Islet precursor cell (in vitro differentiated cells): Measurements from ENCODE around the gene SSBP2.

Experiments used
- DNase-seq: peaks from one replicate; pipeline ENCODE4 v3.0.0-alpha.2; 2018

Gene SSBP2

DNA sequence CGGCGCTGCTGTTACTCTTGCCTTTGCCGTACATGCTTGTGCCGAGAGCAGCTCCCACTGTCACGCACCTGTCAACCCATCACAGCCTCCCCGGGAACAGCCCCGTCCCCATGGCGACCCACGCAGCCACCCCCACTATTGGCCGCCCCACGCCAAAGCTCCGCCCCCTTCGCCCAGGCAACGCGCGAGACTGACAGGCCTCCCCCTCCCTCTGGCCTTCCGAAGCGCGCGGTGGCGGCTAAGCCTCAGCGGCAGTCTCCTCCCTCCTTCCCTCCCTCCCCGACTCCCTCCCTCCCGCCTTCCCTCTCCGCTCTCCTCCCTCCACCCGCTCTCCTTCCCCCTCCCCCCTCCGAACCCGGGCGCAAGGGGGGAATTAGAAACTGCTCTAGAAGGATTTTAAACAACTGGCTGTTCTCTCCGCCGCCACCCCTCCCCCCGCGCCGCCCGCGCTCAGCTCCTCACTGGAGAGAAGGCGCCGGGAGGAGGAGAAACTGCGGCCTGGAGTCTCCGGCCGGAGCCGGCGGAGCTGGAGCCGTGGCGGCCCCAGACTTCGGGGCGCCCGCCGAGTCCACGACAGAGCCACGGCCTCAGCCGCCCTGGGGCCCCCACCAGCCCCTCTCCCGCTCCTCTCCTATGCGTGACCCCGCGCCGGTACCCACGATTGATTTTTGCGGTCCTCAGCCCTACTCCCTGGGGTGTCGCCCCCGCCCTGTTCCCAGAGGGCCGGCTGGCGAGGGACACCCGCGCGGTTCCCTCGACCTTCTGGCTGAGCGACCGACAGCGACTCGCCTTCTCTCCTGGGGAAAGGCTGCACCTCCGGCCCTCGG, at the start of gene SSBP2:
Gene SSBP2, minus strand, starts transcription at position 89 of the 827 bp plus-strand sequence. Its CDS starts 55 bp downstream, at position 34.
- DNase-seq, result peak; percentile 99

- DNase-seq, result no peak
Measured at GRCh38 chr5:81795666-81796065, 44.8 kb upstream of the SSBP2 start.

- DNase-seq, result no peak
Measured at GRCh38 chr5:81794226-81794625, 43.3 kb upstream of the SSBP2 start.

DNA sequence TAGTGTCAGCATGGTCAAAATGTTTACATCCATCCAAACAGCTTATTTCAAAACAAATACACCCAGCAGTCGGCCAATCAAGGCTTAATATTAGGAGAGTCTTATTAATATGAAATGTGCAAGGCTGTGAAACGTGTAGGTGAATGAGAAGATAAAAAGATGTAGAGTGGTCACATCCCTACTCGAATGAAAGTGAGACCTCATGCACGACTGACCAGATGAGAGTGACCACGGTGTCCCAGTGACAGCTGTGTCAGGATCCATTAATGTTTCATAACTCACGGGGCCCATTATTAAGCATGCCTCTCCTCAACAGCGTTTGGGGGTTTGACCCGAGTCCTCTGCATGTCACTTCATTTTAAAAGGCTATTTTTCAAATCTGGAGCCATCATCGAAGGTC, 39.4 kb upstream of the SSBP2 start:
- no peak for DNase-seq

GRCh38 chr5:81789033-81789432, 38.1 kb upstream of the SSBP2 start:
- peak; percentile 66 for DNase-seq

GRCh38 chr5:81788329-81788728, 37.4 kb upstream of the SSBP2 start:
- no peak for DNase-seq

DNA sequence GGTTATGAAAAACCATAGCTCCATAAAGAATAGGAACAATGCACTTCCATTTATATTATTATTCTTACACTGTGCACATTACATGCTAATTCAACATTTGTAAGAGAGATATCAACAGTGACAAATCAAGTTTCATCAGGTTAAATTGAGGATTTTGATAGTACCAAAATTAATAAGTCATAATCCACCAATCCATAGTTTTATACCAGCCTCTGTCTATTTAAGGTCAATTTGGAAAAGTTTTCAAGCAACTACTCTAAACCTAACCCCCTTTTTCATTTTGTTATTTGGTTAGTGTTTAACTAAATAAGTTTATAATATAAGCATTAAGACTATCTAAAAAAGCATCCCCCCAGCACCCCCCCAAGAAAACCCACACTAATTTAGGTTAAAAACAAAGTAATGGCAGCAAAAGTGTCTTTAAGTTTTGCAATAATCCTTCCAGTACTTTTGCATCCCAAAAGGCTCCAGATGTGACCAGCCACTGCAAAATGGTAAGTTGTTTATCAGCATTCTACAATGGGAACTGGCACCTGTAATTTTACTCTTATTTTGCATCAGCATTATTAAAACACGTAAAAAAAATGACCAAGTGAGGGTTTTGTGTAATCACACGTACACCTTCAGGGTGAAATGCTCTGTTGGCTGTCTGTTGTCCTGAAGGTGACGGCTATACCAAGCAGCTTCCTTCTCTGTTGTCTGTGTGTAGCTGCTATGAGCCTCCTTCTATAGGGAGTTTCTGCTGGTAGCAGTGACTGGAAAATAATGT, 36.8 kb upstream of the SSBP2 start:
- DNase-seq, result no peak

DNA sequence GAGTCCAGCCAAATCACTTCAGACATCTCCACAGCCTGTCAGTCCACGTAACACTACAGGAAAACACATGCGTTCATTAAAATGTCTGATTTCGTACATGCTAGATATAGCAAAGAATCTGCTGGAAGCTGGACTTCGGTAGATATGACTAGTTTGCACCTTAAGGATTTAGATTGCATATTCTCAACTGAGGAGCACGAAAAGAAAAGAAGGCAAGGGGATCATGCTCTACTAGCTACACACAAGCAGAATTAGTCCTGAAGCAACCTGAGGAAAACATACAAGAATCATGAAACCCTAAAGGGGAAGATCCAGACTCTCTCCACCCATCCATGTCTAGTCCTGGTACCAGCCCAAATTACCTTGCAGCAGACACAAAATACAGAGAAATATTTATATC, 36.1 kb upstream of the SSBP2 start:
- DNase-seq, result no peak

DNA sequence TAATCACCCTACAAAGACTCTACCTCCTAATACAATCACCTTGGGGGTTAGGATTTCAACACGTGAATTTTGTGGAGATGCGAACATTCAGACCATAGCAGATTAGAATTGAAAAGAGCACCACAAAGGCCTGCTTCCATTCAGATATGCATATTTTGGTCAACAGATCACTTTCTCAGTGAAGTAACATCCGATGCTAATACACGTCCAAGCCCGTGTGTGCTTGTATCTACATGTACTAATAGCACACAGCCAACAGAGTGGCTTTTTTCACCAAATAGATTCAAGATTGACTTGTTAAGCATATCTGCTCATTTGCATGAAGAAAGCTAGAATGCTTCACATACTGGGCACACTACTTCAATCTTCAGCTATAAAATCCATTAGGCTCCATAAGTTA, 35.6 kb upstream of the SSBP2 start:
- DNase-seq, result no peak

- DNase-seq, result no peak
Measured at GRCh38 chr5:81785322-81785721, 34.4 kb upstream of the SSBP2 start.

GRCh38 chr5:81783401-81783800, 32.5 kb upstream of the SSBP2 start:
- no peak for DNase-seq

DNA sequence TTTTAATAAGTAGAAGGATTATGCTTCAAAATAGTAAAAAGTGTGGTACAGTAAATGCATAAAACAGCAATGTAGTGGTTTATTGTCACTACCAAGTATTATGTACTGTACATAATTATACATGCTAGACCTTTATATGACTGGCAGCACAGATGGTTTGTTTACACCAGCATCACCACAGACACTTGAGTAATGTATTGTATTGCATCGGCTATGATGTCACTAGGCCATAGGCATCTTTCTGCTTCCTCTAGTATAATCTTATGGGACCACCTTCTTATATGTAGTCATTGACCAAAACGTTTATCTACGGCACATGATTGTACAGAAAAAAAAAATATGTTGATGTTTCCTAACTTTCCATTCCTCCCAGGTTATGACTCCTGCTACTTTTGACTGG, 31.9 kb upstream of the SSBP2 start:
- DNase-seq, result no peak

DNA sequence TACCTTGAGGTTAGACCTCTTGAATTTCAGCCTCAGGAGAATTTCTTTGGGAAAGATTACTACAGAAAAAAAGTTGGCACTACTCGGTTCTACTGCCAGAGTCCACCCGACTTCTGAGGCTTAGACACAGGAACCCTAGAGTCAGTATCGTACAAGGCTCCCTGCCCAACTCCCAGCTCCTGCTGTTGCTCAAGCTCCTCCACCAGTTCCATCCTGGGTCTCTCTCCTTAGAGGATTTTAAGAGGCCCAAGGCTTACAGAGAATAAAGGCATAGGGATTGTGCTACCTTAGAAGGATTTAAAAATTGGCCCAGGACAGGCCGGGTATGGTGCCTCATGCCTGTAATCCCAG, 29.0 kb upstream of the SSBP2 start:
- no peak for DNase-seq

DNA sequence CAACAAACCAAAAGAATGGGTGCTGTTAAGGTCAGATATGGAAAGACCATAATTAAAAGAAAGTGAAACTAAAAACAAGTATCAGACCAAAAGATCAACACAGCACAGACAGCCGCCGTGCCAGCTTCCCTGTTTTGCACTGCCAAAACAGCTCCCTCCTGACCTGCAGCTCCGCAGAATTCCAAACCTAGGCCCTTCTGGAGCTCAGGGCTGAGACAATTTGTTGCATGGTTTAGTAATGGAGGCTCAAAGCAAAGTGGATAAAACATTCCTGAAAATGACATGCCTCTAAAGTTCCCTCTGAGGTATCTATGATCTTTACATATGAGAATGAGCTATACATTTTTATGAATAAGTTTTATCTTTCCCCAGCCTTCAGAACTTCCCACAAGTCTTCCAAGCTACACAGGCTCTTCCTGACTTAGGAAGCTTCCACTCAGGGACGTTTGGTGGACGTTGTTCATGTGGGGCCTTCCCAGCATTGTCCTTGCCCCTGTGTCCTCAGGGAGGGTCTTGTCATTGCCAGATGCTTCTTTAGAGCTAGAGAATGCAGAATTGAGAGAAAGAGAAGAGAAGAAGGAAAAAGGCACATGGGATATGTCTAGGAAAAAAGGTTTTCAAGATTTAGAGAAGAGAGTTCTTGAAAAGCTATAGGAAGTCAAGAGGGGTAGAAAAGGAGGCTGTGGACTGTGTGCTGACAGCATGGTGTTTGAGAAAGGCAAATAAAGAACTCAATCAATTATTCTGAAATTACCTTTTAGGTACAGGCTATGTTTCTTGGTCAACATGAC, 28.4 kb upstream of the SSBP2 start:
- no peak for DNase-seq

- DNase-seq, result no peak
Measured at GRCh38 chr5:81778642-81779041, 27.7 kb upstream of the SSBP2 start.

DNA sequence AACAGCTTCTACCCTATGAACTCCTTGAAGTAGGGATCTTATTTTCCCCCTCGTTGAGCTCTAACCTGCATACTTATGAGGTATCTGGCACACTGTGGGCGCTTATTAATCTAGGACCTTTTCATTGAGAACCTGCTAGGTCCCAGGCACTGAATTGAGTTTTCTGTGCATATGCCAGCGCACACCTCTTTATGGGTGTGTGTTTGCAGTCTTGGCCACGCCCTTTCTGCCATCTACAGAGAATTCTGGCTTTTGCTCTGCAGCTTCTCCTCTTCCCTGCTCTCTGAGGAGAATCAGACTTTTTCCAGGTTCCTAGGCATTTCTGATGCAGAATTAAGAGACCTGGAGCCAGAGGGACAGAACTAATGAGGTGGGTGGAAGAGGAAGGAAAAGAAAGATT, 25.4 kb upstream of the SSBP2 start:
- DNase-seq, result no peak

GRCh38 chr5:81774374-81774773, 23.5 kb upstream of the SSBP2 start:
- DNase-seq, result no peak

GRCh38 chr5:81773574-81773973, 22.7 kb upstream of the SSBP2 start:
- DNase-seq, result no peak

DNA sequence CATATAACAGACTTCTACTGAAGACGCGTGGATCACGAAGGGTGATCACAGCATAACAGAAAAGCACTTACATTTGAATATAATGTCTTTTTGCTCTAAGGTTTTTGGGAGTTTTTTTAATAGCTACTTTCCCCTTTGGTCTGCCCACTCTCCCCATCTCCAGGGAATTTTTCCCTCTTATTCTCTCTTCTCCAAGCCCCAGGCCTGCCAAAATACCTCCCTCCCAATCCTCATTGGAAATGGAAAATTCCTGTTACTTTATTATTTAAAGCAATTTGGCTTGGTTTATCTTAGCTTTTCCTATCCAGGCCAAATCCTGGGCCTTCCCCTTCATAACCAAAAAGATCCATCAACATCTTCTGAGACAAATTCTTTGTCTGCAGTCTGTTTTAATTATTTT, 22.3 kb upstream of the SSBP2 start:
- DNase-seq, result no peak

DNA sequence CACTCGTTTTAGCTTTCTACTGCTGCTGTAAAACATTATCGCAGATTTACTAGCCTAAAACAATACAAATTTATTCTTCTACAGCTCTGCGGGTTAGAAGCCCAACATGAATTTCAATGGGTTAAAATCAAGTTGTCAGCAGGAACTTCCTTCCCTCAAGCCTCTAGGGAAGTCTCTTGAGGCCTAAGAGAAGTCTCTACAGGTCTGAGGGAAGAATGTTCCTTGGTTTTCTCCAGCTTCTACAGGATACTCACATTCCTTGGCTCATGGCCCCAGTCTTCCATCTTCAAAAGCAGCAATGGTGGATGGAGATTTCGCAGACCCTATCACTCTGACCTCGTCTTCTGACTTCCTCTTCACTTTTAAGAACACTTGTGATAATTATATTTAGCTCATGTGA, 21.6 kb upstream of the SSBP2 start:
- DNase-seq, result no peak

DNA sequence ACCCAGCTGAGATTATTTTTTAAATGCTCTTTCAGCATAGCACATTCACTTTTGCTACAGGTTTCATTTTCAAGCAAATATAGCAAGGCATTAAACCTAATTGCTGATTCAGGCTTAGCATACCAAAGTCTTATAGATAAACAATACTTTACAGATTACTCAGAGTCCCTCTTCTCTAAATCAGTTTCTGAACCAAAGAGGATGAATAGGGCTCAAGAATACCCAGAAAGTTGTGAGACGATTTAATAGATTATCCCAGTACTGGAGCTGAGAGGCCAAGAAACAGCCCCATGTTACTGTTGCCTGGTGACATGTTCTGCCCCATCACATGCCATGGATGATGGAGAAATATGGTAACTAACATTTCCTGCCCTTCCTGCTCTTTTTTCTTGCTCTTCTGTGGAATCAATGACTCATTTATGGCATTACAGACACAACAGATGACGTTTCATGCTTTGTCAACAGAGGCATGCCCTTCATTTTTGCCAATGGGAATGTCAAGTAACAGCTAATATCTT, 18.1 kb upstream of the SSBP2 start:
- DNase-seq, result no peak

- no peak for DNase-seq
Measured at GRCh38 chr5:81767938-81768337, 17.0 kb upstream of the SSBP2 start.

GRCh38 chr5:81767097-81767496, 16.2 kb upstream of the SSBP2 start:
- DNase-seq, result no peak
